Trophoblast cell (in vitro differentiated cells and primary cell): ENCODE results near the gene TSPEAR.

ENCODE experiments used
- DNase-seq, 2 donors: peaks; one replicate each; pipeline ENCODE4 v3.0.0-alpha.2; 2016
- H2AFZ ChIP-seq: 2 replicates; pipeline ENCODE4 v1.6.1; 2013; ENCODE audit warnings: low read length, moderate library complexity, mild to moderate bottlenecking; ENCODE audit not compliant: insufficient read depth, poor library complexity
- H2AK5ac ChIP-seq: 2 replicates; pipeline ENCODE4 v1.6.1; 2013; ENCODE audit warnings: mild to moderate bottlenecking, low read length
- H2BK120ac ChIP-seq: 2 replicates; pipeline ENCODE4 v1.6.1; 2013; ENCODE audit warnings: low read length, mild to moderate bottlenecking, moderate library complexity; ENCODE audit not compliant: insufficient read depth, poor library complexity
- H2BK12ac ChIP-seq: 2 replicates; pipeline ENCODE4 v1.6.1; 2013; ENCODE audit warnings: mild to moderate bottlenecking, low read length, moderate library complexity
- H2BK5ac ChIP-seq: 2 replicates; pipeline ENCODE4 v1.6.1; 2013; ENCODE audit warnings: low read length, low read depth, moderate library complexity, mild to moderate bottlenecking; ENCODE audit not compliant: poor library complexity
- H3K14ac ChIP-seq: 2 replicates; pipeline ENCODE4 v1.6.1; 2013; ENCODE audit warnings: mild to moderate bottlenecking, low read length
- H3K18ac ChIP-seq: 2 replicates; pipeline ENCODE4 v1.6.1; 2013; ENCODE audit warnings: mild to moderate bottlenecking, low read length
- H3K23ac ChIP-seq: 2 replicates; pipeline ENCODE4 v1.6.1; 2013; ENCODE audit warnings: low read length
- H3K27ac ChIP-seq: 2 replicates; pipeline ENCODE4 v1.5.1; 2013; ENCODE audit warnings: low read depth, mild to moderate bottlenecking, inconsistent platforms, low read length, moderate library complexity
- H3K27me3 ChIP-seq: 2 replicates; pipeline ENCODE4 v1.6.1; 2013; ENCODE audit warnings: inconsistent platforms, mild to moderate bottlenecking, low read length, moderate library complexity; ENCODE audit not compliant: insufficient read depth
- H3K36me3 ChIP-seq, 2 experiments: 1 replicate in 1 of 2; 2 replicates in 1 of 2; pipeline ENCODE4 v1.6.1; 2013; ENCODE audit warnings: low read length in 2 of 2, mild to moderate bottlenecking in 2 of 2, moderate library complexity in 1 of 2; ENCODE audit not compliant: insufficient read depth in 2 of 2, control insufficient read depth in 1 of 2
- H3K4ac ChIP-seq: 2 replicates; pipeline ENCODE4 v1.6.1; 2013; ENCODE audit warnings: low read depth, mild to moderate bottlenecking, low read length, moderate library complexity
- H3K4me1 ChIP-seq, 2 experiments: 1 replicate in 1 of 2; 2 replicates in 1 of 2; pipeline ENCODE4 v1.6.1; 2013; ENCODE audit warnings: low read length in 2 of 2, mild to moderate bottlenecking in 2 of 2, moderate library complexity in 1 of 2; ENCODE audit not compliant: insufficient read depth in 2 of 2, control insufficient read depth in 1 of 2
- H3K4me2 ChIP-seq: 2 replicates; pipeline ENCODE4 v1.6.1; 2013; ENCODE audit warnings: inconsistent platforms, mild to moderate bottlenecking, low read length, moderate library complexity
- H3K4me3 ChIP-seq: 2 replicates; pipeline ENCODE4 v1.5.1; 2013; ENCODE audit warnings: mild to moderate bottlenecking, low read depth, low read length, inconsistent platforms
- H3K79me1 ChIP-seq: one replicate; pipeline ENCODE4 v1.6.1; 2013; ENCODE audit warnings: low read length
- H3K79me2 ChIP-seq: 2 replicates; pipeline ENCODE4 v1.6.1; 2013; ENCODE audit warnings: low read length, mild to moderate bottlenecking; ENCODE audit not compliant: control insufficient read depth, insufficient read depth, poor library complexity
- H3K9ac ChIP-seq: 2 replicates; pipeline ENCODE4 v1.6.1; 2013; ENCODE audit warnings: mild to moderate bottlenecking, low read length
- H3K9me3 ChIP-seq: 2 replicates; pipeline ENCODE4 v1.6.1; 2013; ENCODE audit warnings: low read depth, mild to moderate bottlenecking, control low read depth, inconsistent platforms, low read length; ENCODE audit not compliant: insufficient read depth
- H4K12ac ChIP-seq: 2 replicates; pipeline ENCODE4 v1.6.1; 2013; ENCODE audit warnings: low read depth, mild to moderate bottlenecking, low read length, moderate library complexity
- H4K8ac ChIP-seq: 2 replicates; pipeline ENCODE4 v1.6.1; 2013; ENCODE audit warnings: low read depth, mild to moderate bottlenecking, low read length, moderate library complexity
- H4K91ac ChIP-seq: one replicate; pipeline ENCODE4 v1.6.1; 2013; ENCODE audit warnings: low read depth, mild to moderate bottlenecking, low read length, moderate library complexity
- WGBS: extraction: QIAGEN DNeasy Blood & Tissue Kit; methylation state at CpG from one replicate; pipeline ENCODE4 v1.1.7; 2013; ENCODE audit warnings: missing lambda C conversion rate; ENCODE audit not compliant: insufficient read length, insufficient coverage; ENCODE audit errors: extremely low coverage; 5-methylcytosine and 5-hydroxymethylcytosine counted together

Gene TSPEAR

DNA sequence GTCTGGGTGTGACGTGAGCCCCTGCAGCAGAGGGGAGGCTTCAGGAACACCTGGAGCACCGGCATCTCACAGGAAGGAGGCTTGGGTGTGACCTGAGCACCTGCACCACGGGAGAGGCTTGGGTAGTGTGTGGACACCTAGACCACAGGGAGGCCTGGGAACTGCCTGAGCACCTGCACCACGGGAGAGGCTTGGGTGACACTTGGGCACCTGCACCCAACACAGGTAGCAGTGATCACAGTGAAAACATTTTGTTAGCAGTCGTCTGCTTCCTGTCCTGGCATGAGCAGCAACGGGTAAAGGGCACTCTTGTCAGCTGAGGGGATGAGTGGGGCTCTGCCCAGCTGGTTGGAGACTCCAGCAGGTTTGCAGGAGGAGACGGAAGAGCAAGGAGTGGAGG is 233.7 kb downstream of the TSPEAR start:
- H3K4me2 ChIP-seq, result no peak overlapping the region
- H4K91ac ChIP-seq, result no peak overlapping the region
- H3K4me3 ChIP-seq, result no peak overlapping the region
- no peak overlapping the region for H2AFZ ChIP-seq
- H3K23ac ChIP-seq, result no peak overlapping the region
- H3K36me3 ChIP-seq, result no peaks in the 10 kb centered on the region
- WGBS, result no CpG with 5 or more reads among the region's 7 CpGs
- H3K4ac ChIP-seq, result no peak overlapping the region
- H3K9me3 ChIP-seq, result peaks cover 3% of the 10 kb centered on the region
- no peak overlapping the region for H4K8ac ChIP-seq
- H4K12ac ChIP-seq, result no peak overlapping the region
- H3K4me1 ChIP-seq, result peaks cover 0 to under 1% of the 10 kb centered on the region in 2 experiments
- no peak overlapping the region for H2BK120ac ChIP-seq
- H2BK5ac ChIP-seq, result no peak overlapping the region
- H3K79me2 ChIP-seq, result no peaks in the 10 kb centered on the region
- H3K9ac ChIP-seq, result no peak overlapping the region
- H2BK12ac ChIP-seq, result no peak overlapping the region
- H3K27ac ChIP-seq, result no peak overlapping the region
- no peaks in the 10 kb centered on the region for H3K79me1 ChIP-seq
- DNase-seq, result no peak
- H3K14ac ChIP-seq, result no peak overlapping the region
- no peaks in the 10 kb centered on the region for H3K27me3 ChIP-seq
- no peak overlapping the region for H3K18ac ChIP-seq
- no peak overlapping the region for H2AK5ac ChIP-seq

DNA sequence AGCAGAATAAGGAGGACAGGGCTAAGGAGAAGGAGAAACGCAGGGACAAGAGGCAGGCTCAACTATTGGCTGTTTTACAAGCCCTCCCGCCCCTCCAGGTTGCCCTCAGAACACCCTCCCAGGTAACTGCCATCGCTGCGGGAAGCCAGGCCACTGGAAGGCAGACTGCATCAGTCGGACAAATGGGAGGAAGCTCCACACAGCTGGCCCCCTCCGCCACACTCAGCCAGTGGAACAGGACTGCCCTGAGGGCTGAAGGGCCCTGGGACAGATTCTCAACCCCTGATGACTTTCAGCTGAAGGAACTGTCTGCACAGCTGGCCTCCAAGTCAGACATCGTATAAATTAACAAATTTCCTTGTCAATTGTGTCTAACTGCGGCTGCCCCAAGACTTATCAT is 234.2 kb downstream of the TSPEAR start:
- no peak overlapping the region for H3K4ac ChIP-seq
- no peak overlapping the region for H3K14ac ChIP-seq
- no peak overlapping the region for H3K18ac ChIP-seq
- H4K91ac ChIP-seq, result no peak overlapping the region
- no peak overlapping the region for H4K8ac ChIP-seq
- H4K12ac ChIP-seq, result no peak overlapping the region
- no peak overlapping the region for H2BK120ac ChIP-seq
- peaks cover 3% of the 10 kb centered on the region for H3K9me3 ChIP-seq
- H3K27me3 ChIP-seq, result no peaks in the 10 kb centered on the region
- H3K9ac ChIP-seq, result no peak overlapping the region
- no peak for DNase-seq
- H3K4me3 ChIP-seq, result no peak overlapping the region
- no peaks in the 10 kb centered on the region for H3K79me2 ChIP-seq
- no peak overlapping the region for H3K23ac ChIP-seq
- H3K36me3 ChIP-seq, result no peaks in the 10 kb centered on the region
- no peak overlapping the region for H2AFZ ChIP-seq
- H2BK12ac ChIP-seq, result no peak overlapping the region
- H3K27ac ChIP-seq, result no peak overlapping the region
- no peak overlapping the region for H3K4me2 ChIP-seq
- H2BK5ac ChIP-seq, result no peak overlapping the region
- no peaks in the 10 kb centered on the region for H3K4me1 ChIP-seq
- no peak overlapping the region for H2AK5ac ChIP-seq
- H3K79me1 ChIP-seq, result no peaks in the 10 kb centered on the region
- WGBS, result no CpG with 5 or more reads among the region's 8 CpGs

DNA sequence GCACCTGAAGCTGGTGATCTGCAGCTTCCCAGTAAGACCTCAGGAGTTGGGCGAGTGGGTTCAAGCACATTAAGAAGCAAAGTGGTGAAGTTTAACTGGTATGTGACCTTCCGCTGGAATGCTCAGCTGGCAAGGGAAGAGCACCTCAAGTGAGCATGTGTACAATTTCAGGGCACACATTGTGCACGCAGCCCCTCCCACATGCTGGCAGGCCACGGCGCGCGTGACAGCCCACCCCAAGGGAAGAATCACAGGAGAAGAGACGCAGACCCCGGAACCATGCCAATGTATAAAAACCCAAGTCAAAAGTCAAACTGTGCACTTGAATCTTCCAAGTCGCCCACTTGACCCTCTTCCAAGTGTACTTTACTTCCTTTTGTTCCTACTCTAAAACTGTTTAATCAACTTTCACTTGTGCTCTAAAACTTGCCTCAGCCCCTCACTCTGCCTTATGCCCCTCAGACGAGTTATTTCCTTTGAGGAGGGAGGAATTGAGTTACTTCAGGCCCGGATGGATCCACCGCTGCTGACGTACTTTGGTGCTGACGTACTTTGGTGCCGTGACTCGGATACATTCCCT is 236.0 kb downstream of the TSPEAR start:
- H3K23ac ChIP-seq, result no peak overlapping the region
- H3K79me2 ChIP-seq, result no peaks in the 10 kb centered on the region
- no peak overlapping the region for H3K4ac ChIP-seq
- no peak overlapping the region for H2AK5ac ChIP-seq
- H3K79me1 ChIP-seq, result no peaks in the 10 kb centered on the region
- peaks cover 3% of the 10 kb centered on the region for H3K9me3 ChIP-seq
- H4K12ac ChIP-seq, result no peak overlapping the region
- no peak overlapping the region for H4K91ac ChIP-seq
- H3K27ac ChIP-seq, result no peak overlapping the region
- H2BK5ac ChIP-seq, result no peak overlapping the region
- H3K4me1 ChIP-seq, result no peaks in the 10 kb centered on the region
- H3K4me3 ChIP-seq, result no peak overlapping the region
- no peak overlapping the region for H2BK120ac ChIP-seq
- H2BK12ac ChIP-seq, result no peak overlapping the region
- H4K8ac ChIP-seq, result no peak overlapping the region
- H3K18ac ChIP-seq, result no peak overlapping the region
- H3K27me3 ChIP-seq, result no peaks in the 10 kb centered on the region
- H2AFZ ChIP-seq, result no peak overlapping the region
- WGBS, result no CpG with 5 or more reads among the region's 17 CpGs
- no peak overlapping the region for H3K14ac ChIP-seq
- peak overlapping the region; percentile 54 for H3K9ac ChIP-seq
- no peaks in the 10 kb centered on the region for H3K36me3 ChIP-seq
- no peak for DNase-seq
- H3K4me2 ChIP-seq, result no peak overlapping the region

DNA sequence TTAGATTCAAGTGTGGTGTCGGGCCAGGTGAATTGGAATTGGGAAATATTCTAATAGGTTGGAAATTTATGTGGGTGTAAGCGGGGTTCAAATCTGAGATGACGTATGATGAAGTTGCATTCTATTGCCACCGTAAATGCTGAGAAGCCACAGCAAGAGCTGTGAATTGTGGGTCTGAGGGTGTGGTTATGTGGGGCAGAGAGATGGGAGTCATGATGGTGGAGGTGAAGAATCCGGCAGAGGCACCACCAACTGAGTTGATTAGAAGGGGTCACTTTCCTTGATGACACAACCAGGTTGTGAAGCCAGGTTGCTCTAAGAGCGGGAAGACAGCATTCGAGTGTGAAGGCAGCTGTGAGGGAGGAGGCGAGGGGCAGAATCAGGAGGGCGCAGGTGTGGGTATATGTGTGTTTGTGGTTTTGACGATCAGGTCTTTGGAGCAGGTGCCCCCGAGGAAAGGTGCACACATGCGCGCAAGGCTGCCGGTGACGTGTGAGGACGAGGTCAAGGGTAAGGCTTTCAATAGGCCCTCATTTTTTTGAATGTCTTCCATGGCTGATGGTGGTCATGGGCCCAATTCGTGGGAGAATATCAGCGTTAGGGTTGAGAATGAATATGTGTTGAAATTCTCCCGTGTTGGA is 237.3 kb downstream of the TSPEAR start:
- peaks cover 3% of the 10 kb centered on the region for H3K9me3 ChIP-seq
- H3K18ac ChIP-seq, result no peak overlapping the region
- H3K9ac ChIP-seq, result no peak overlapping the region
- no peak overlapping the region for H4K91ac ChIP-seq
- DNase-seq, result no peak
- H3K27me3 ChIP-seq, result no peaks in the 10 kb centered on the region
- H4K8ac ChIP-seq, result no peak overlapping the region
- no peak overlapping the region for H3K4me3 ChIP-seq
- no peak overlapping the region for H2BK120ac ChIP-seq
- H2BK5ac ChIP-seq, result no peak overlapping the region
- no peak overlapping the region for H2BK12ac ChIP-seq
- no CpG with 5 or more reads among the region's 19 CpGs for WGBS
- no peaks in the 10 kb centered on the region for H3K4me1 ChIP-seq
- no peak overlapping the region for H3K27ac ChIP-seq
- H3K14ac ChIP-seq, result no peak overlapping the region
- H3K79me2 ChIP-seq, result no peaks in the 10 kb centered on the region
- H3K36me3 ChIP-seq, result no peaks in the 10 kb centered on the region
- H3K4me2 ChIP-seq, result no peak overlapping the region
- H4K12ac ChIP-seq, result no peak overlapping the region
- no peak overlapping the region for H2AFZ ChIP-seq
- no peak overlapping the region for H3K23ac ChIP-seq
- no peak overlapping the region for H2AK5ac ChIP-seq
- H3K4ac ChIP-seq, result no peak overlapping the region
- H3K79me1 ChIP-seq, result no peaks in the 10 kb centered on the region
